ENCODE data around the gene RNF187. TPM values are rescaled to one million over a fixed set of nuclear protein-coding genes. Genes with fewer than 3 reads are reported as not detected.

RNF187 gene
- total RNA-seq, 4 donors from 2014 or later = 12.9 to 33.7 (median 24.7) TPM

DNA sequence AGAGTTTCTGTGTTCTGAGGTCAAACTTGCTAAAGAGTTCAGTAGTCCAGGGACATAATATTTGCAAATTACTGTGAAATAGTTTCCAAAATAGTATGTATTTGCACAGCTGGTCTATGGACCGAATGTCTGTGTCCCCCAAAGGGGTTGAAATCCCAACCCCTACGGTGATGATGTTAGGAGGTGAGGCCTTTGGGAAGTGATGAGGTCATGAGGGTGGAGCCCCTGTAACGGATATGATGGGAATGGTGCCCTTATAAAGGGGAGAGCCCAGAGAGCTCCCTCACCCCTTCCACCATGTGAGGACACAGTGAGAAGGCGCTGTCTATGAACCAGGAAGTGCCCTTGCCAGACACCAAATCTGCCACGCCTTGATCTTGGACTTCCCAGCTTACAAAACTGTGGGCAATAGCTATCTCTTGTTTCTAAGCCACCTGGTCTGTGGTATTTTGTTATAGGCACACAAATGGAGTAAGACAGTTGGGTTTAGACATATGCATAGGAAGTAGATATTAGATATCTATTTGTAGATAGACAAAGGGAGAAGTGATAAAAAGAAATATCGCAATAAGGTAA, 21.7 kb downstream of the RNF187 start:
- TF ChIP-seq CTCF (IDR thresholded peaks at IDR 0.05; ENCODE audit: low read depth) = no peak

GRCh38 chr1:228510101-228510802, 23.1 kb downstream of the RNF187 start:
- no peak for TF ChIP-seq CTCF (IDR thresholded peaks at IDR 0.05; ENCODE audit: low read depth)

DNA sequence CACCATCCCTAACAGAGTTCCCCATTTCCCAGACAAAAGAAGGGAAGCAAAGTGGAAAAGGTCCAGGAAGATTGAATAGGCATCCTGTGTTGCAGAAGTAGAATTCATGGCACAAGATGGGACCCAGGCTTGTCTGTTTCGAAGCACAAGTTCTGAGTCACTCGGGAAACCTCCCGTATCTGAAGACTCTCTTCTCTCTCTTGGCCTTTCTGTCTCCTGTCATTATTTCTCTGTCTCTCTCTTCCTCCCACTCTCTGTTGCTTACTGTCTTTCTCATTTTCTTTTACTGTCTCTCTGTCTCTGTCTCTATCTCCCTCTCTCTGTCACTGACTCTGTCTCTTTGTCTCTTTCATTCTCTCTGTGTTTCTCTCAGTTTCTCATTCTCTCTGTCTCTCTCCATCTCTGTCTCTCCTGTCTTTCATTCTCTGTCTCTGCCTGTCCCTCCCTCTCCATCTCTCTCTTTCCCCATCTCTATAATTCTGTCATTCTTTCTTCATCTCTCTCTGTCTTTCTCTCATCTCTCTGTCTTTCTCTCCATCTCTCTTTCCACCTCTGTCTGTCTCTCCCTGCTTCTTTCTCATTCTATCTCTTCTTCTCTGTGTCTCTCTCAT, 23.7 kb downstream of the RNF187 start:
- no peak for TF ChIP-seq CTCF (IDR thresholded peaks at IDR 0.05; ENCODE audit: low read depth)

- no peak for TF ChIP-seq CTCF (IDR thresholded peaks at IDR 0.05; ENCODE audit: low read depth)
Measured at GRCh38 chr1:228511546-228512445, 24.6 kb downstream of the RNF187 start.

GRCh38 chr1:228512781-228513198, 25.6 kb downstream of the RNF187 start:
- TF ChIP-seq CTCF (IDR thresholded peaks at IDR 0.05; ENCODE audit: low read depth) = no peak

DNA sequence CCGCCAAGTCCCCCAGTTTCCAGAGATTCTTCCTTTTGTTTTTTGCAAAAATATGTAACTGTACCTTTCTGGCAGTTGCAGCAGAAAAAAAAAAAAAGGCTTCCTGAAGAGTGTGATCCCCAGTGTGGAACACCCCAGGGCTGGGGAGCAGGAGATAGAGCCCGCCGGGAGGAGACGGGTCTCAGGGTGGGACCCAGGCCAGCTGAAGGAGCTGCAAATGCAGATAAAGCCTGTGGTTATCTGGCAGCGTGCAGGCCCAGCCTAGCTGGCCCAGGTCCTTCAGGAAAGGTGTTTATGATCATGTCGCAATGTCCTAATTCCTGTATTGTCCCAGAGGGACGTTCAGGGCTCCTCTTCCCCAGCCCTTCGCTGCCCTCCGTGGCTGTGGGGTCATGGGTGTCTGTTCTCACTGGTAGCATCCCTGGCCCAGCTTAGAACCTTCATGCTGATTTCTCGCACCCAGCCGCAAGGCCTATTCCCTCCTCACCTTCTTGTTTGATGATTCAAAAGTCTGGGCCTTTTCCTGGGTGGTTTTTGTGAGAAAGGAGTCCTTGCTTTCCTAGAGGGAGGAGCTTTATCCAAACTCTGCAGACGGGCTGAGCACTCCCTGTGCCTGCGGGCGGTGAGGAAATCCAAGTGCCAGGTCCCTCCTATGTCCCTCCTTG, 26.2 kb downstream of the RNF187 start:
- no peak for TF ChIP-seq CTCF (IDR thresholded peaks at IDR 0.05; ENCODE audit: low read depth)
